HG02763 (cell line): ENCODE data around the gene APOL2.
"Not testable (repeated sequence)": the region's sequence is repeated elsewhere in the genome, so short reads cannot be mapped to it uniquely, and the experiment has no call there.

Experiments used
- ATAC-seq: cut with Tn5 transposase; IDR thresholded peaks from one replicate; pipeline ENCODE4 v1.9.1; 2021; ENCODE audit warnings: mild to moderate bottlenecking, moderate library complexity; ENCODE audit not compliant: unreplicated experiment

Gene APOL2

DNA sequence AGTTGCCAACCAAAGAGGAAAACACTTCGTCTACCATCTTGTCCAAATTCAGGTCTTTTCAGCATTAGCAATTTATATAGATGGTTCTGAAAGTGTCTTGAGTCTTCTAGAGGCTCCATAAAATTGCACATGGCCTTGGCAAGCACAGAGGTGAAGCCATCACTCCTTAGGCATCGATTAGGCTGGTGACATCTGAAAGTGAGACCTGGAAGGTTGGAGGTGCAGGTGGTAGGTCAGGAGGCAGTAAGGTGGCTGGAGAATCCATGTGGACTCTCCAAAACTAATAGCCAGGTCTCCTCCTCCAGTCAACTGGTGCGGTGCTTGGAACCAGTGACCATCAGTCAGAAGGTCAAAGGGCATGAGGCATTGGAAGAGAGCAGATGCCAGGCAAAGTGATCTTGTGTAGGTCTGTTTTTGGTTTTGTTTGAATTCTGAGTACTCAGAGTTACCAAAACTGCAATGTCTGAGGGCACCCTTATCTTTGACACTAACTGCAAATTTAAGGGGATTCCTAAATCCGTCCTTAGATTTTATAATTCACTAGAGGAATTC, 6.6 kb upstream of the APOL2 start:
- no peak for ATAC-seq

DNA sequence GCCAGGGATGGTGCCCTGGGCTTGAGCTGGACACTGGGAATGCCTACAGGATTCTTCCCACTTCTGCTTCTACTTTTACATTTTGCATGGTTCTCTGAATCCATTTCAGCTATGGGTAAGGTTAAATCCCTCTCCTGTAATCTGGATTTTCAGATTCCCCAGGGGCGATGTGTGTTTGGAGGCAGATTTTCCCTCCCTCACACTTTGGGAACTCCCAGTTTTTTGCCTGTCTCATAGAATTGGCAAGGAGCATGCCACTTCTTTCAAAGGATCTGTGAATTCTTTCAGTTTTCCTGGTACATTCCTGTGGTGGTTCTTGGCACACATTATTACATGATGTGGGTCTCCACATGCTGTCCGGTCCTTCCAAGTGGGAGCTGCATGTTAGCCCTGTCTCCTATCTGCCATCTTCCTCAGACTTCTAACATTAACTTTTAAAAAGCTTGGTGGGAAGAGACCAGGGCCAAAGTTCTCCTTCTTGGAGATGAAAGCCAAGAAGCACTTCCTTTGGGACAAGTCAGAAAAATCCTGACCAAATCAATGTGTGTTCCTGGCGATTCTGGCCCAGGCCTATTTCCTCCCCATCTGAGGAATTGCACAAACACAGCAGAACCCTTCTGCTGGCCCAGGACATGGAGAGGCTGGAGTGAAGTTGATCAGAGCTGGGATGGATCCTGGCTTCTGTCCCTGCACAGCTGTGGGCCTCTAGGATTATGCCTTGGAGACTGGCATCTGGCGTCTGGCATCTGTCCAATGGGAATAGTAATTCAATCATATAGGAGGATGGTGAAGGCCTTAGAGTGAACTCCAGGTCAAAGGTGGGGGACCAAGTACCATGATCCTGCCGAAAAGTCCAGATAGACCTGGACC, 5.4 kb upstream of the APOL2 start:
- ATAC-seq: no peak

DNA sequence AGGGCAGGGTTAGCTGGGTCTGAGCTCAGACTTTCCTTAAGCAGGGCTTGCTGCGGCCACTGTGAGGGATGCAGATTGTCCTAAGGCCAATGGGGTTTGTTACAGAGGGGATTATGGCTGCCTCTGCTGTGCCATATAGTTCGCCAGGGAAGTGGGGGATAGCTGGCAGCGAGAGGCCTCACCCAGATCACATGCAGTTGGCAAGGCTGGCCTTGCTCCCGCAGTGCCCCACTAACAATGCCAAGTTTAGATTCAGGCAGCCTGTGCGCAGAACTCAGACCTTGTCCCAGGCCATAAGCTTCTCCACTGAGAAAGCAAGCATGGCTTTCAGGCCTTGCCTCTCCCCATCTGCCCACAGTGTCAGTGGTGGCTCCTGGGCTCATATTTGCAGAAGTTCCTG, 4.7 kb upstream of the APOL2 start:
- no peak for ATAC-seq

DNA sequence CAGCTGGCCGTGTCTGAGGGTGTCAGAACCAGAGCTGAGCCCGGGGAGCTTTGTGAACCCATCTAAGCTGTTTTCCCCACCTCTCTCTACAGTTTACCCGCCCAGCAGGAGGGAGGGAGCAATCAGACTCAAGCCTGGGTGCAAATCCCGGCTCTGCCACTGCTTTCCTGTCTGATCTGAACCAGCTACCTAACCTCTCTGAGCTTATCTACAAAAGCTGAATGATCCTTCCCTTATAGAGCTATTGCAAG, 252 bp downstream of the APOL2 start:
- no peak for ATAC-seq

DNA sequence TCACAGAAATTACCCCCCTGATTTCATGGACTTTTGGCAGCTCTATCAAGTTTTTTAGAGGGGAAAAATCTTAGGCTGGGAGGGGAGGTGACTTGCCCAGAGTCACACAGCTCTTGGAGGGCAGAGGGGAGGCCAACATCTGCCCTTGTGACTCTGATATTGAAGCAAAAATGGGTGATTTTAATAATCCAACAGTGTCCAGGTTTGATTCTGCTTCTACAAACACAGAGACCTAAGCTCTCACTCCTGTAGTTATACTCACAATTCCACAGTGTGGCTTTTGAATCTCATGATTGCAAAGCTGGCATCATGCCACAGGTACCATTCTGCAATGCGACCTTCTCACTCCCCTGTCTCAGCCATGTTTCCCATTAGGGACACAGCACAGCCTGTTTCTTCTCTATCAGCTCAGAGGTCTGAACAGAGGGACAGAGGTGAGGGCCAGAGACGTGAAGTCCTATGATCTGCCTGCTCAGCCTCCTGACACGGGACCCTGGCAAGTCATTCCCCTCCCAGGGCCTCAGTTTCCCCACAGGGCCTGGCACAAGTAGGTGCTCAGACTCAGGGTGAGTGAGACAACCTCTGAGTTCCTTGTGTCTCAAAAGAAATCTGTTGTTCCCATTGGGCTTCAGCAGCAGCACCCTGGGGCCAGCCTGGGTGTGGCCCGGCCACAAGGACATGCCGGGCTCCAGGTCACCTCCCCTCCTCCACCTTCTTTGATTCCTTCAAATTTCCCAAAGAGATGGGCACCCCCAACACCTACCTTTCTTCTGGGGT, 766 bp downstream of the APOL2 start:
- ATAC-seq: no peak

DNA sequence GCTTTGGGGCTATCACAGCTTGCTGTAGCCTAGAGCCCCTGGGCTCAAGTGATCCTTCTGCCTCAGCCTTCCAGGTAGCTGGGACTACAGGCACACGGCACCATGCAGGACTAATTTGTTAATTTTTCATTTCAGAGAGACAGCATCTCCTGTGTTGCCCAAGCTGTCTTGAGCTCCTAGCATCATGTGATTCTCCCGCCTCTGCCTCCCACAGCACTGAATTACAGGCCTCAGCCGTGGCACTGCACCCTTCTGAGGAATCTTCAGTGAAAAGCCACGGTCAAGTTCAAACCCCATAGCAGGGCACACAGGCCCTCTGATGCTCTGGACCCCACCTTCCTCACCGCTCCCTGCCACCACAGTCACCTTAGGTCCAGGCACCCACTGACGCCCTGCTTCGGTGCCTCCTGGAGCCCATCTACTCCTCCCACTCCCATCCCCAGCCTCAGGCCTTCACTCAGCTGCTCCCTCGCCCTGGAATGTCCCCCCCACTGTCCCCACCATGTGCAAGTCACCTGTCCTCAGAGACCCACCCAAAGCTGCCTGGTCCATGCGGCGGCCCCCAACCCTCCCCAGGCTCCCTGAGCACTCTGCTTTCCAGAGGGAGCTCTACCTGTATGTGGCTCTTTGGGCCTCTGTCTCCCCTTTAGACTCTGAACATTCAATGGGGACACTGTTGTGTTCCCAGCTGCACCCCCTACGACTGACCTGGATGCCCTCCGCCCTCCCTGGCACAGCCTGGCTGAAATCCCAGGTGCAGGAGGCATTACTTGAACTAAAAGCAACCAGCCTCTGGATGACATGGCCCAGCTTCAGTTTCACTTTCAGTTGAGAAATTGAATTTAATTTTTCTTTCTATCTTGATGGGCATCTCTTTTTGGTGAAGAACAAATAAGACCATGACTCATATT, 1.6 kb downstream of the APOL2 start:
- no peak for ATAC-seq

DNA sequence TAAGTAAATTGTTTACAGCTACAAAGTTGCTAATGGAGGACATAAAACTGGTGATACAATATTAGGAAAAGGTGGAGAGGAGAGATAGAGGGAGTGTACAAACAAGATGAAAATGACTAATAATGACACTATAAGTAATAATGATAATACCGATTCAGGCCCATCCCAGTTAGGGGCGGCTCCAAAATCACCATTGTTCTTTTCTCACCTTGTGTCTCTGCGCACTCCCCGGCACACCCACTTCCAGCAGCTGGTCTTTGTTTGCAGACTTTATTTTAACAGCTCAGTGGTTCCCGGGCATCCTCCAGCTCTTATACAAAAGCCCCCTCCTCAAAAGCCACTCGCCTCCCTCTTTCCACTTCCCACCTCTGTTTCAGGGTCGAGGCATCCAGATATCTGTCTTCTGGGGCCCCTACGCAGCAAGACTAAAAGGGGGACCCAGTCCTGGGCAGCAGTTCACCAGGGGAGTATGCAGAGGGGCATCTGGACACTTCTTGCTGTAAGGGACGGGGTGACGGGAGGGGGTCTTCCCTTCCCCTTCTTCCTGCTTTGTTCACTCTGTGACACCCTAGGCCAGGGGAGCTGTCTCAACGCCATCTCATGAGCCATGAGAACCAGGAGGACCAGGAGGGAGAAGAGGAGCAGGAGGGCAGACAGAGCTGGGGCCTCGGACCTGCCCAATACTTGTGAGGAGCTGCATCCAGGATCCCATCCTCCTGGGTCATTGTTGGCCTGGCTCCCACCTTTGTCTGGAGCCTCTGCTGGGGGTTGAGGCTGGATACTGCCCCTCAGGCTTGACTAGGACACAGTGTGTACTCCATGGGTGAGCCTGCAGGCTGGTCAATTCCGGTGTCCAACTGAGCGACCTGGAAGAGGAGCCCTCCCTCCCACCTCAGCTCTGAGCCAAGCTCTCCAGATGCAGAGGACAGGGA, 2.7 kb downstream of the APOL2 start:
- ATAC-seq: no peak

DNA sequence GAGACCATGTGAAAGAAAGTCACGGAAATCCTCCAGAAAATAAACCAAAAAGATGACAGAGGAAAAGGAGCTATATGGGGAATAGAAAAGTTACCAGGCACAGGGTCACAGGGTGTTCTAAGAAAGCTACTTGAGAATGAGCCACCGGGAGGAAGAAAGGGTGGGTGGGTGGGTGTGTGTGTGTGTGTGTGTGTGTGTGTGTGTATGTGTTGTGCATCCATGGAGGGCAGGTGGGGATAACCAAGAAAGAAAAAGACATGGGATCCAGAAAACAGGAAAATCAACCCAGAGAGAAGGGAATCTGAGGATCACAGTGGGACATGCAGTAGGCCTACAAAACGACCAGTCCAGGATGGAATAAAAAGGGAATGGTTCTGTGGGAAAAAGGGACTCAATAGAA, 3.7 kb downstream of the APOL2 start:
- no peak for ATAC-seq

DNA sequence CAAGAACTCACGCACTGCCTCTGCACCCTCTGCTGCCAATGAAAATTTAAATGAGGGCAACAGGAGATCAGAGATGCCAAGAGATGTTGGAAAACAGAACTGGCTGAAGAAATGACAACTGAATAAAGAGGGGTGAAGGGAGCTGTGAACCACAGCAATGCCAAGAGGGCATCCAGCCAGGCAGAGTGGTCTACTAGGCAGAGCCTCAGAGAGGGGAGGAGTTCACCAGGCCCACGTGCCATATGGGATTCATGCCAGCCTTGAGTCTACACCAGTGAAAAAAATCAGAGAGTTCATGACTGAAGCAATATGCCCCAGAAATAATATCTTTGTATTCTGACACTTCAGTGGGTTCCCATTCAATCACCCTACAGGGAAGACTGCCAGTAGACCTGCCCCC, 4.4 kb downstream of the APOL2 start:
- ATAC-seq: no peak

DNA sequence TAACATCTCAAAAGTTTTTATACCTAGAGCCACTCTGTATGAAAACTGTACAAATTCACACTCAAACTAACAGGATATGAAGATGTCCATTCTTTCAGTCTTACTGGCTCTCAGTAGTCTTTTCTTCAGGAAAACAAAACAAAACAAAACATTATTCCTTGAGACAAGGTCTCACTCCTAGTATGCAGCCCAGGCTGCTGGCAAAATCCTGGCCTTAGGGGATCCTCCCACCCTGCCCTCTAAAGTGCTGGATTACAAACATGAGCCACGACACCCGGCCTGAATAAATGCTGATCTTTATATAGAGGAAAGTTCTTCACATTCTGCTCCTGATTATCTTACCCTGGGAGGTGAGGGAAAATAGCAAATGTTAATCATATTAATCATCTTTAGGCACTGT, 5.1 kb downstream of the APOL2 start:
- ATAC-seq: no peak

DNA sequence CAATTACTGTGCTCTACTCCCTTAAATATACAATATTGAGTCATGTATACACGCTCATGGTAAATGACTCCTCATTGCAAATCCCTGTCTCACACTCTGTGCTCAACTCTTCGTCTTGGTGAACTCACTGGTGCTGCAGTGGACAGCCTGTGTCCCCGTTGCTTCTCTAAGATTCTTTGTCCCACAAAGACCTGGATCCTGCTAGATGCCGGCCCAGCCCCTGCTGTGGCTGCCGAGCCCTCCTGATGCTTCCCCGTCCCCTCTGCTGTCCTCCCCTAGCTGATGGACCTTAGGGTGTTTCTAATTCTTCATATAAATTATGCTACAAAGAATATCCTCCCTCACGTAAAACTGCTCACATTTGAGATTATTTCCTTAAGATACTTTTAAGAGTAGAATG, 5.5 kb downstream of the APOL2 start:
- no peak for ATAC-seq

DNA sequence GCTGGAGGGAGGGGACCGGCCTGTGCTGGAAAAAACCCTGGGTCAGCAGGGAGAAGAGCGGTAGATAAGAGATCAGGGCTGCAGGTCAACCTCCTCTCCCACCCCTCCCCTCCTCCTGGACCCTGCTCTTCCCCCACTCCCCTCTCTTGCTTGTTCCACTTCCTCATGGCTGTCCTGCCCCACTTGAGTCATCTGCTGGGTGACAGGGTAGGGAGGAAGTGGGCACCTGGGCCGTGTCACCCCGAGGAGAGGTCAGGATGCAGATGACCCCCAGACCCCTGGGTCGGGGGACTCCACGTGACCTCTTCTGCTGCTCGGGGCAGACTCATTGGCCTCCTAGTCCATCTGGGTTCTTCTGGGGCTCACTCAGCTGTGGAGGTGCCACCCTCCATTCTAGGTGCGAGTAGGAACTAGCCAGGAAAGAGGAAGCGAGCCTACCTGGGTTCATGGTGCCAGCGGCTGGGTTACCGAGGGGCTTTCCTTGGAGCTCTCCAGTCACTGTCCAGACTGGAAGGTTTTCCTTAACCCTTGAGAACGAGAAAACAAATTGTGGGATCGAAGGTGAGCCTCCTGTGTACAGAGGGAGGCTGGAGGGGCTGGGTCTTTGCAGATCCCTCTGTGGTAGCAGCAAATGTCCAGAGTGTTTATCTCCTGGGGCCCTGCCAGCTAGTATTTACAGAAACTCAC, 6.5 kb downstream of the APOL2 start:
- ATAC-seq: no peak

DNA sequence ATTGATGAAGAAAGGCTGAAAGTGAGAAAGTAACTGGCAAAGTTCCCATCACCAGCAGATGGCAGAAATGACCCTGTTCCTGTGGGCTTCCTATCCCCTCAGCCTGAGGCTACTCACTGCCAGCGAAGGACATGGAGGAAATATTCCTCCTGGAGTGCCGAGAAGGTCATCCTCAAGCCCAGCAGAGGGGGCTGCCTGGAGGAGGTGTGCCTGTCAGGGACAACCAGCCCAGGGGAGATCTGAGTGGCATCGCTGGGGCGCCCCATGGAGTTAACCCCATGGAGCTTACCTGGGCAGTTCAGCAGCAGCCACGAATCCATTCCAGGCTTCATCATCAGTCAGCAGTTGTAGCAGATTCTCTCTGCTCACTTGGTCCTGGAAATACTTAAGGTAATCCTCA, 8.3 kb downstream of the APOL2 start:
- ATAC-seq: not testable (repeated sequence)

DNA sequence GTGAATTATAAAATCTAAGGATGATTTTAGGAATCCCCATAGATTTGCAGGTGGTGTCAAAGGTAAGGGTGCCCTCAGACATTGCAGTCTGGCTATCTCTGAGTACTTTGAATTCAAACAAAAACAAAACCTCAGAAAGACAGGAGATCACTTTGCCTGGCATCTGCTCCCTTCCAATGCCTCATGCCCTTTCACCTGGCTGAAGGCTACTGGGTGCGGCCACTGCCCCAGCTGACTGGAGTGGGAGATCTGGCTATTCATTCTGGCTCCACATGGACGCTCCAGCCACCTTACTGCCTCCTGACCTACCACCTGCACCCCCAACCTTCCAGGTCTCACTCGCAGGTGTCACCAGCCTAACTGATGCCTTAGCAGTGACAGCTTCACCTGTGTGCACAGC, 9.7 kb downstream of the APOL2 start:
- not testable (repeated sequence) for ATAC-seq

DNA sequence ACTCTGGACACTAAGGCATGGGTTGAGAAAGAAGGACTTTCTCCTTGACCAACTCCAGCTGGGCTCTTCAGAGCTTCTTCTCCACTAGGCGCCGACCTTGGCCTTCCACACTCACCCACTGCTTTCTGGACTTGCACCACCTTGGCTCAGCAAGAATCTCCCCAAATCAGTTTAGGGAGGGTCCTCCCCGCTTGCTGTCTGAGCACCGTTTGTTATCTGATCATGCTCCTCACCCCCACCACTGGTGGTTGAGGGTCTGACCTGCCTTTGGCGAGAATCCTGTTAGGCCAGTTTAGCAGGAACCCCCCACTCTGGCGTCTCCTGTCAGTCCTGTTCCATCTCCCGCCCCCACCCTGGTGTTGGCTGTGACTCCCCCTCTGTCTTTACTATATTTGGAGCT, 10.4 kb downstream of the APOL2 start:
- no peak for ATAC-seq

DNA sequence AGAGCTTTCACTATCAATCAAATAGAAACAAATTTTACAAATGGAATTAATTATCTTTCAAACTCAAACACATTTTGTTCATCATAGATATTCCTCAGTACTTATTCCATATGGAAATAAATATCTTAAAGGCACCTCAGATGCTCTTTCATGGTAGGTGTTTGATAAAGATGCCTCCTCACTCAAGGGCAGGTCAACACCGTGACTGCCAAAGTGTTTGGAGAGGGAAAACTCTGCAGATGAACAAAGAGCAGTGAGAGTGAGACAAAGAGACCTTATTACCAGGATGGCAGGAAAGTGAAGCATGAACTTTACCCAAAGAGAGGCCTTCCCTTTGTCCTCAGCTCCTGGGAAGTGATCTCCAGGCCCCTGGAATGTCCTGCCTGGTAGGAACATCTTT, 11.0 kb downstream of the APOL2 start:
- ATAC-seq: not testable (repeated sequence)

DNA sequence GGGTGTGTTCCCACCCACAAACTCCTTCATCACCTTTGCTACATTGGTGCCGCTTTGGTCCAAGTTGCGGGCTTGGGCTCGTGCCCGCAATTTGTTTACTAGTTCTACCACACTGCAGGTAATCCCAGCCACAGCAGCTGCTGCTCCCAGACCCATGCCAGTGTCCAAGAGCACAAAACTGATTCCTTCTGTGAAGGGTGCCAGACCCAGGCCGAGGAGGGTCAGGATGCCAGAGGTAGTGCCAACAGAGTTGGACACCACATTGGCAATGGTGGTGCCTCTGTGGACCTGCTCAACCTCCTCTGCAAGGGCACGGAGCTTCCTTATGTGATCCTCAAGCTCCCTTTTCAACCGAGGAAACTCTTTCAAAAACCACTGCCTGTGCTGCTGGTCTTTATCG, 11.5 kb downstream of the APOL2 start:
- no peak for ATAC-seq

DNA sequence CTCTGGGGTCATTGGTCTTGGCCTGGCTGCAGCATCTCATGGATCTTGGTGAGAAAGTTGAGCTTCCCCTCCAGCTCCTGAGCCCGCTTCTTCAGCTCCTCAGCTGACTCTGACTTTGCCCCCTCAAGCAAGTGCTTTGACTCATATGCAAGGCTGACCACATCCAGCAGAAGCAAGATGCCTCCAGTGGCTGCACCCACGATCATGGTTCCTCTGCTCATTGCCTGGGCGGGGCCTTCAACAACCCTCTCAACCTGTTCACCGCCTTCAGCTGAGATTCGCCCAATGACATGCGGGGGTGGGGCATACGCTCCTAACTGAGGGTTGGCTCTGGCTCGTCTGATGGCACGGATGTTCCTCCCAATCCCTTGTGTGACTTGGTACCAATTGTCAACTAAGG, 11.9 kb downstream of the APOL2 start:
- no peak for ATAC-seq

DNA sequence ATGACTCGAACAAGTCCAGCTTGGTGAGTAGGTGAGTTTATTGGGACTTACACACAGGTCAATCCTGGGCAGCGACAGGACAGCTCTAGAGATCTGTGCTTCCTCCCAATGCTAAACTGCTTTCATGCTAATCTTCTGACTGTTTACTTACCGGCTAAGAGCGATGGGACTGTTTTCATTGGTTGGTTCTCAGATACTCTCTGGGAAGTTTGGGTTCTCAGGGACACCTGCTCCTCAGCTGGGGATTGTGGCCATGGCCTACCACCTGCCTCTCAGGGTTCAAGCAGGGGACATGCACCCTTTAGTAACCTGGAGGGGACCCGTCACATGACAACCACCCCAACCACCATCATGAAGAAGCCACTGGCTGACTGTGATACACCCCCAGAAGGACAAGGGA, 13.1 kb downstream of the APOL2 start:
- ATAC-seq: no peak
